ENCODE results near the gene GPR161.

DNA sequence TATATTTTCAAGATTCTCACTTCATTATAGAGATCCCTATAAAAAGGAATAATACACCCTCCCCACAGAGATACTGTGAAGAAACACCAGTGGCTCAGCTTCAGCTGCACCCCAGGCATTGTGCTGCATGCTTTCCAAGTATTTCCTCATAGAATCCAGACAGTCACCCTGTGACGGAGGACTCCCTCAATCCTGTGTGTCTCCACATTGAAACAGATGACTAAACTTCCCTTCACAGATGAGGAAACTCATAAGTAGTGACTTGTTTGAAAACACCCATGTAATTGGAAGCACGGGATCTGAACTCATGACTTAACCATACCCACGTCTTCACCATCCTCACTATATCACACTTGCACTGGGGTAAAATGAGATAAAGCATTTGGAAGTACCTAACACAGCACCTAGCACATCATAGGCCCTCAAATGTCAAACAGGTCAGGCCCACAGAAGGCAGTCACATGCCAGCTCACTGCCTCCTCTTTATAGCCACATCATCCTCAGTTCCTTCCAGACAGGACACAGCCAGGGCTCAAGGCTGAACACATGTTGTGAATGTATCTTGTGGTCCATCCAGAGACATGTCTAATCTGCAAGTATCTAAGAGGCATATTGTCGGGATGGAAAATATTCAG, 55.2 kb downstream of the GPR161 start:
- TF ChIP-seq, protein P1, sequence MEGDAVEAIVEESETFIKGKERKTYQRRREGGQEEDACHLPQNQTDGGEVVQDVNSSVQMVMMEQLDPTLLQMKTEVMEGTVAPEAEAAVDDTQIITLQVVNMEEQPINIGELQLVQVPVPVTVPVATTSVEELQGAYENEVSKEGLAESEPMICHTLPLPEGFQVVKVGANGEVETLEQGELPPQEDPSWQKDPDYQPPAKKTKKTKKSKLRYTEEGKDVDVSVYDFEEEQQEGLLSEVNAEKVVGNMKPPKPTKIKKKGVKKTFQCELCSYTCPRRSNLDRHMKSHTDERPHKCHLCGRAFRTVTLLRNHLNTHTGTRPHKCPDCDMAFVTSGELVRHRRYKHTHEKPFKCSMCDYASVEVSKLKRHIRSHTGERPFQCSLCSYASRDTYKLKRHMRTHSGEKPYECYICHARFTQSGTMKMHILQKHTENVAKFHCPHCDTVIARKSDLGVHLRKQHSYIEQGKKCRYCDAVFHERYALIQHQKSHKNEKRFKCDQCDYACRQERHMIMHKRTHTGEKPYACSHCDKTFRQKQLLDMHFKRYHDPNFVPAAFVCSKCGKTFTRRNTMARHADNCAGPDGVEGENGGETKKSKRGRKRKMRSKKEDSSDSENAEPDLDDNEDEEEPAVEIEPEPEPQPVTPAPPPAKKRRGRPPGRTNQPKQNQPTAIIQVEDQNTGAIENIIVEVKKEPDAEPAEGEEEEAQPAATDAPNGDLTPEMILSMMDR (conservative IDR thresholded peaks at IDR 0.05; ENCODE audit: low read depth, low read length): no peak
- TF ChIP-seq EZH2 (IDR thresholded peaks at IDR 0.05; ENCODE audit: low read length, unreplicated experiment) (no peak), EZH2phosphoT487 (IDR thresholded peaks at IDR 0.05; ENCODE audit: borderline replicate concordance, low read length) (no peak)

Measured in PC-3 (cell line).